GM21529 (cell line): ENCODE results near the gene CUEDC1.

Experiments
- ATAC-seq: cut with Tn5 transposase; IDR thresholded peaks from one replicate; pipeline ENCODE4 v1.9.1; 2021; ENCODE audit not compliant: unreplicated experiment

Gene CUEDC1

GRCh38 chr17:57880086-57880456 is 75.1 kb downstream of the CUEDC1 start:
- no peak for ATAC-seq

GRCh38 chr17:57879437-57880085 is 75.7 kb downstream of the CUEDC1 start:
- no peak for ATAC-seq

DNA sequence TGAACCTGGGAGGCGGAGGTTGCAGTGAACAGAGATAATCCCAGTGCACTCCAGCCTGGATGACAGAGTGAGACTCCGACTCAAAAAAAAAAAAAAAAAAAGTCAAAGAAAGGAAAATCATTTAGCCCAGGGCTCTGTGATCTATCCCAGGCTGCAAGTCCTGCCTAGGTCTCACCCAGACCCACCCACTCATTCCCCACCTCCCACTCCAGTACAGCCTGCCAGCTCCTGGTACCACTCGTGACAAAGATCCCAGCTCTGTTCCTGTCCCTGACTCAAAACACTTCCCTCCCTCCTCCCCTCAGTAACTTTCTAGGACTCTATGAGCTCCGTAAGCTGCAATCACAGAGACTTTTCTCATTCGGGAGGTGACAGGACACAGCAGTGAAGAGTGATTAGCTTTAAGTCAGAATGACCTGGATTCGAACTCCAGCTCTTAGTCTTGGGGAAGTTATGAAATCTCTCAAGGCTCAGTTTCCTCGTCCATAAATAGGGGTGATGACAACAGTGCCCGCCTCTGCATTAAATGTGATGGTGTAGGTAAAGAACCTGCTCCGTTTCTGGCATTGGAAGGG is 77.3 kb downstream of the CUEDC1 start:
- no peak for ATAC-seq

- no peak for ATAC-seq
Measured at GRCh38 chr17:57876866-57877237, 78.4 kb downstream of the CUEDC1 start.

DNA sequence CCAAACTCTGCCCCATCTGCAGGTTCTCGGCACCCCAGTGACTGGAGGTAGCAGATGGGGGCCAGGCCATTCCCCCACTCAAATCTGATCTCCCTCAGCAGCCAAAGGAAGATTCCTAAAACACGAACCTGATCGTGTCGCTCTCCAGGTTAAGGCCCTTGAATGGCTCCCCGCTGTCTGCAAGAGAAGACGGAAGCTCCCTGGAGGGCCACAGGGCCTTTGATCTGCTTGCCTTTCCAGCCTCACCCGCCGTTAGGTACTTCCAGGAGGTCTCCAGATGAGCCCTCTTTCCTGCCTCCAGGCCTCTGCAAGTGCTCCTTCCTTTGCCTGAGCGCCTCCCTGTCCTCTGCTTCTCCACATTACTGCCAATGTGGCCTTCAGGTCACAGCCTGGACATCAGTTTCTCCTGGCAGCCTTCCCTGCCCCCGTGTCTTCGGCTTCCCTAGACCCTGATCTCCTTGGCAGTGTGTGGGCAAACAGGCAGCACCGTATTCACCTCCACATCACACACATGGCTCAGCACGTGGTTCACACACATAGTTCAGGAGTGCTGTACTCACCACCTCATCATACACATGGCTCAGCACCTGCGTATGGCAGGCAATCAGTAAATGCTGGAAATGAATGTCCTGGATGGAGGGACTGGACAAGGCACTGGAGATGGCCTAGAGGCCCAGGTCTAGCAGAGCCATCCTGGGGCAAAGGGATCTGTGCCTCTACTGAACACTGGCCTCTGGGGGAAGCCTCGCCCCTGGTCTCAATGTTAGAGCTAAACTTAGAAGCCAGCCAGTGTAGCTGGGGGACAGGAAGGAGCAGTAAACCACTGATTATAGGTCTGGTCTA is 79.0 kb downstream of the CUEDC1 start:
- ATAC-seq: no peak

GRCh38 chr17:57875290-57876022 is 79.8 kb downstream of the CUEDC1 start:
- ATAC-seq: no peak

DNA sequence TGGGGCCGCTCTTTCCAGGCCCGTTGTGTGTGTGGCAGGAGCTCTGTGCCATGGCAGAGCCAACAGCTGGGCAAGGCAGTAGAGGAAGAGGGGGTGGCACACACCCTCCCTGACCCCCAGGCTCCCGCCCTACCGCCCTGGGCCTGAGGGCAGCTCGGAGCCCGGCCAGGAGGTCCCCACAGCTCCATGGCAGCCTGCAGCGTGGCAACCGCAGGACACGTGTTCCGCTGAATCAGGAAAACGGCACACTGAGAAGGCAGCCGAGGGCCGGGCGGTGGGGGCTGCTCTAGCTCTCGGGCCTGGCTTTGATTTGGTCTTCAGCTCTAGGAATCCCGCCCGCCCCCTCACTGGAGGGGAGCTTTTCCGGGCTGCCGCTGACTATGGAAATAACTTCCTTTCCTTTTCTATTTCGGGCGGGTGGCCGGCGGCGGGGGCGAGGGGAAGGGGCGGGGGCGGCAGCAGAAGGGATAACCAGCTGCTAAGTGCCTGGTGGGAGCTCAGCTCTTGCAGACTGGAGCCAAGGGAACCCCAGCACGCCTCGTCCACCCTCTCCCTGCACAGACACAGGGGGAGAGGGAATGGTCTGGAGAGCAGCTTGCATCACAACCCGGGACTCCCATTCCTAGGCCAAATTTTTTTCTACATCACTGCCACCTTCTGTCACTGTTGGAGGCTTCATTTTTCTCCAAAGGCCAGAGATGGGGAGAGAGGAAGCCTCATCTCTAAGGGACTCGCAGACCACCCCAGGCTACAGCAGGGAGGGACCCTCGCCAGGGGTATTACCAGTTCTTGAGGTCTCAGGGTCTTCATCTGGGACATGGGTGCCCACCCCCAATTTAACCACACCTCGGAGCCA is 80.5 kb downstream of the CUEDC1 start:
- ATAC-seq: no peak

DNA sequence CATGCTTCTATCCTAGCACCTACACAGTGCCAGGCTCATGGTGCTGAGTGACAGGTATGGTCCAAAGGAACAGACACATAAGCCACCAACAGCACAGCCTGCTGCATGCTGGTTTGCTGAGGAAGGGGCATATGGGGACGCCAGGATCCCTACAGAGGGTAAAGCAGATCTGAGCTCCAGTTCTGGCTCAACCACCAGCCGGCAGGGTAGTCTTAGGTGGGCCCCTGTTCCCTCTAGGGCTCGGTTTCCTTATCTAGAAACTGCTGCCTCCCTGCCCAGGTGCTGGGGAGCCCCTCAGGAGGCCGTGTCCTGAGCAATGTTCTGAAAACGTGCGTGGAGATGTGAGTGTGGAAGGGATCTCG is 81.2 kb downstream of the CUEDC1 start:
- no peak for ATAC-seq

DNA sequence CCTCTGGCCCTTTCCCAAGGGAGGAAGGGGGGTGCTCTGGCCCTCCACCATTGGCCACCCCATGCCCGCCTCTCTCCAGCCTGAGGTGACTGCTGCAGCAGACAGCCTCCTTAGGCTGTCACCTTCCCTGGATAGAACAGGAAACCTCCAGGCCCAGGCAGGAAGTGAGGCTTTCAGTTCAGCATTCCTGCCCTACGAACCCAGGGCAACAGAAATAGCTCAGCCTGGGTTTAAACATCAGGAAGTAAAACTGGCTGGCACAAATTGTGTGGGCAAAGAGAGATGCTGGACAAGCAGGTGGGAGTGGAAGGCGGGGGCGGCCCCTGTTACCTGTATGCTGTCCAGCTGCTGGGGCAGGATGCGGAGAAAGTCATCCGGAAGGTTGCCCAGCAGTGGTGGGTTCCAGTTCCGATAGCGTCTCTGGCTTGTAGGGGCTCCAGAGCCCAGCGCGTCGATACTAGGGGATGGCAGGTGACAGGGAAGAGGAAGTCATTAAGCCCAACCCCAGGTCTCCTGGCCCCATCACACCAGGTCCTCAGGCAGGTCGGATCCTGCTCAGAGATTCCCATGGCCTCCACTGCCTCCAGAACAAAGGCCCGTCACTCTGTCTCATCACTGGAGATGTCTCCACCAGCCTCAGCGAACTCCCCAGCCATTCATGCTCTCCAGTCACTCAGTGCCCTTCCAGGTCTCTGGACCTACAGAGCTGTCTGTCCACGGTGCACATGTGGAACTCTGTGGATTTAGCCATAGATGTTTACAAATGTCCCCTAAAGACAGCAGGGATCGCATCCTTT is 81.8 kb downstream of the CUEDC1 start:
- no peak for ATAC-seq

DNA sequence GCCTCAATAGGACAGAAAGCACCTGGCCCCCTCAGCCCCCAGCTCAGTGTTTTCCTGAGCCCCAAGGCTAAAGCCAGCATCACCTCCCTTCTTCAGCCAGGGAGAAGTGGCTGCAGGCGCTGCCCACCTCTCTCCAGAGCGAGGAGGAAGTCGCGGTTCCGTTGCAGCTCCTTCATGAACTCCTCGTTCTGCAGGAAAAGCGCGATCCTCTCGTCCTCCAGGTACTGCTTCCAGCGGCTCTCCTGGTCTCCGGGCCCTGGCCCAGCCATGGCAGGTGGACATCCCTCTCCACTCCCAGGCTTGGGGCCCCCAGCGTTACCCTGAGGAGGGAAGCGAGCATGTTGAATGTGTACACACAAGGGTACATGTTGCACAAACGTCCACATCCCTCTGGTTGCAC is 82.7 kb downstream of the CUEDC1 start:
- ATAC-seq: no peak

- no peak for ATAC-seq
Measured at GRCh38 chr17:57871863-57872262, 83.3 kb downstream of the CUEDC1 start.

DNA sequence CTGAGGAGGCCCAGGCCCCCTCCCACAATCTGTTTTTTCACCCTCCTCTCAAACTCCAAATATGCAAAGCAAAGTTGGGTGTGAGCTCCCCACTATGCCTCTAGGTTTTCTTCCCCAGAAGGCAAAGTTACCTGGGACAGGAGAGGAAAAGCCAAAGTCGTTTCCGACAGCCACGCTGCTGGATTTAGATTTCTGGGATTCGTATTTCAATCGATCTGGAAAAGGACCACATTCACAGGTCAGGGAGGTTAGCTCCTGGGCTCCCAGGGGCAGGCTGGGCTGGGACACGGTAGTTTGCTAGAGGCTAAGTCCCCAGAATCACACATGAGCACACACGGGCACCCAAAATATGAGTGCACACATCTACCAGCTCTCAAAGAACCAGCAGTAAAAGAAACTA is 84.1 kb downstream of the CUEDC1 start:
- no peak for ATAC-seq

DNA sequence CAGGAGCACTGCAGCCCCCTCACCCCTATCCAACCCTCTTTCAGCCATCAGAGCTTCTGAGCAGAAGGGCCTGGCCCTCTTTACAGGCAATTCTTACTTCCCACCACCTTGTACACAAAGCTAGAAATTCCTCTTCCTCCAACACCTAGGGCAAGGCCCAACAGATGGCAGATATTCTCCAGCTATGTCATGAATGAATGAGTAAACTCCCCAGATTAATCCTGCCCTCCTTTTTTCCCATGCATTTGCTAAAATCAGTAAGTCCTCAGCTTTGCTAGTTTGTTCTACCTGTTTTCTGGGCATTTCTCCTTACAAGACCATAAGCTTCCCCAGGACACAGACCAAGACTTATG is 85.0 kb downstream of the CUEDC1 start:
- ATAC-seq: no peak

DNA sequence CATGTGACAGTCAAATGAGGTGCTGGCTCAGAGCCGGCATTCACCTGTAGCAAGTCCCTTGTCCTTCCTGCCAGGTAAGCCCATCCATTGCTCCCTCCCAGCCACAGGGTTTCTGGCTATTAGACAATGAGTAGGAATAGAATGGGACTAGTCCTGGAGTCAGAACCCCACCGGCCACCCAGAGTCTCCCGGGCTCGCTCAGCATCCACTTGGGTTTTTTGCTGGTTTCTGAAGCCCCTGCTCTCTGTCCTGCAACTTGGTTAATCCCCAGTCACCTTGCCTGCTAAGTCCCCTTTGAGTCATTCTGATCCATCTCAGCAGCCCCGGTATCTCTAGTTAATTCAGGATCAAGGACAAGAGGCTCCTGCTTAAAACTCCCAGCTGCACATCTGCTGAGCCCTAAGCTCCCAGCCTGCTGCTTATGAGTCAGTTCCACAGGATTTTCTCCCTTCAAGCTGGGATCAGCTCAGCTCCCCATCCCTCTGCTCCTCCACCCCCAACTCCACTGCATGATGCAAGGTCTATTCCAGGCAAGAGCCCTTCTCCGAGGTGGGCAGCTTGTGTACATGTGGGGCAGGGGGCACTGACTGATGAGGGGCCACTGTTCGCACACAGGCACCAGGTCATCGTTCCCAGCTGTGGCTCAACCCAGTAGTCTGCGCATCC is 85.5 kb downstream of the CUEDC1 start:
- no peak for ATAC-seq

- no peak for ATAC-seq
Measured at GRCh38 chr17:57868910-57869616, 86.1 kb downstream of the CUEDC1 start.

GRCh38 chr17:57868007-57868909 is 87.0 kb downstream of the CUEDC1 start:
- ATAC-seq: peak; percentile 75

- ATAC-seq: no peak
Measured at GRCh38 chr17:57867126-57867525, 88.1 kb downstream of the CUEDC1 start.

DNA sequence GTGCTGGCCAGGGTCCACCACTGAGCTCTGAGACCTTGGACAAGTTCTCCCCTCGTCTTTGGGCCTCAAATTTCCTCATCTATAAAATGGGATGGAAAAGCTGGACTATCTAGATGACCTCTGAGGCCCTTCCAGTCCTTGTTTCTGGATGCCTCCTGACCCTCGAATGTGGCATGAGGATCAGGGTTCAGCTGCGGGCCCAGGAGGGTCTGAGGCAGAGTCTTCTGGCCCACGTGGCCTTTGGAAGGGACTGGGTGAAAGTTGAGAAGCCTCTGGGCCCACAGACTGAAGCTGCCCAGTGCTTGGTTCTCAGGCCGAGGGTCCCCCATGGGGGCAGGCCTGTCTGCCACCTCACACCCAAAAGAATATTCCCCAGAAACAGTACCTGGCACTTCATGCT is 88.5 kb downstream of the CUEDC1 start:
- ATAC-seq: no peak
